Ovary (tissue), 3 donors: ENCODE results near the gene HSF5.

Experiments
- EP300 ChIP-seq: sonication (generic); formaldehyde crosslinking; IDR thresholded peaks from one replicate; pipeline ENCODE4 v1.6.1; 2017; ENCODE audit warnings: antibody characterized with exemption
- POLR2A ChIP-seq: fragments of 450-650 bp; IDR thresholded peaks from one replicate; pipeline ENCODE4 v1.6.1; 2017; ENCODE audit warnings: antibody characterized with exemption, mild to moderate bottlenecking, moderate library complexity
- TF ChIP-seq, protein P1 (sequence below), 3 donors: fragments of 450-650 bp in 2 of 3; fragments of 200-600 bp in 1 of 3; IDR thresholded peaks; one replicate each; pipeline versions ENCODE4 v1.5.1 to v1.8.0; 2016 to 2022; ENCODE audit warnings: antibody characterized with exemption in 3 of 3, mild to moderate bottlenecking in 1 of 3
- donor health status: DM: no; HTN: no; CAD: no.

- TF ChIP-seq, protein P1, sequence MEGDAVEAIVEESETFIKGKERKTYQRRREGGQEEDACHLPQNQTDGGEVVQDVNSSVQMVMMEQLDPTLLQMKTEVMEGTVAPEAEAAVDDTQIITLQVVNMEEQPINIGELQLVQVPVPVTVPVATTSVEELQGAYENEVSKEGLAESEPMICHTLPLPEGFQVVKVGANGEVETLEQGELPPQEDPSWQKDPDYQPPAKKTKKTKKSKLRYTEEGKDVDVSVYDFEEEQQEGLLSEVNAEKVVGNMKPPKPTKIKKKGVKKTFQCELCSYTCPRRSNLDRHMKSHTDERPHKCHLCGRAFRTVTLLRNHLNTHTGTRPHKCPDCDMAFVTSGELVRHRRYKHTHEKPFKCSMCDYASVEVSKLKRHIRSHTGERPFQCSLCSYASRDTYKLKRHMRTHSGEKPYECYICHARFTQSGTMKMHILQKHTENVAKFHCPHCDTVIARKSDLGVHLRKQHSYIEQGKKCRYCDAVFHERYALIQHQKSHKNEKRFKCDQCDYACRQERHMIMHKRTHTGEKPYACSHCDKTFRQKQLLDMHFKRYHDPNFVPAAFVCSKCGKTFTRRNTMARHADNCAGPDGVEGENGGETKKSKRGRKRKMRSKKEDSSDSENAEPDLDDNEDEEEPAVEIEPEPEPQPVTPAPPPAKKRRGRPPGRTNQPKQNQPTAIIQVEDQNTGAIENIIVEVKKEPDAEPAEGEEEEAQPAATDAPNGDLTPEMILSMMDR (IDR thresholded peaks at IDR 0.05), result no peak
- TF ChIP-seq POLR2A (no peak), EP300 (no peak)
Measured at GRCh38 chr17:58527949-58528348, 39.7 kb upstream of the HSF5 start.
